ENCODE data around the gene OSBPL10. TPM values are rescaled to one million over a fixed set of nuclear protein-coding genes. Genes with fewer than 3 reads are reported as not detected.

The OSBPL10 gene
- total RNA-seq, 4 donors from 2014 or later, result 20.4 to 44.4 (median 30.2) TPM

- TF ChIP-seq CTCF (IDR thresholded peaks at IDR 0.05), result no peak
- TF ChIP-seq POLR2A (IDR thresholded peaks at IDR 0.05), result no peak
- H3K4me3 ChIP-seq (ENCODE audit: low read depth, poor library complexity, severe bottlenecking), result no peak overlapping the region
- intact Hi-C loops (cut with DNase I; ENCODE audit: low total_unique reads), result no loop called here
- DNase-seq (ENCODE audit: low spot score in 2 of 2), result no peak
- WGBS, 2 donors, result 59 to 86% methylated on average over 1 of the region's 1 CpG
Measured at GRCh38 chr3:31934018-31934417, 47.0 kb downstream of the OSBPL10 start.

- DNase-seq (ENCODE audit: low spot score in 2 of 2), result no peak
- TF ChIP-seq POLR2A (IDR thresholded peaks at IDR 0.05) (no peak), CTCF (IDR thresholded peaks at IDR 0.05) (no peak)
- H3K4me3 ChIP-seq (ENCODE audit: low read depth, poor library complexity, severe bottlenecking), result no peak overlapping the region
- intact Hi-C loops (cut with DNase I; ENCODE audit: low total_unique reads), result no loop called here
- 95 to 96% methylated on average over 3 of the region's 3 CpGs for WGBS, 2 donors
Measured at GRCh38 chr3:31932990-31933389, 48.1 kb downstream of the OSBPL10 start.

- WGBS, 2 donors, result 94 to 96% methylated on average over 4 of the region's 4 CpGs
- intact Hi-C loops (cut with DNase I; ENCODE audit: low total_unique reads), result no loop called here
- no peak for DNase-seq (ENCODE audit: low spot score in 2 of 2)
- no peak overlapping the region for H3K4me3 ChIP-seq (ENCODE audit: low read depth, poor library complexity, severe bottlenecking)
- TF ChIP-seq POLR2A (IDR thresholded peaks at IDR 0.05) (no peak), CTCF (IDR thresholded peaks at IDR 0.05) (no peak)
Measured at GRCh38 chr3:31929826-31930502, 51.1 kb downstream of the OSBPL10 start.

GRCh38 chr3:31927811-31928210, 53.3 kb downstream of the OSBPL10 start:
- no peak overlapping the region for H3K4me3 ChIP-seq (ENCODE audit: low read depth, poor library complexity, severe bottlenecking)
- WGBS, 2 donors, result 81 to 85% methylated on average over 6 of the region's 6 CpGs
- no peak for DNase-seq (ENCODE audit: low spot score in 2 of 2)
- intact Hi-C loops (cut with DNase I; ENCODE audit: low total_unique reads), result no loop called here
- TF ChIP-seq POLR2A (IDR thresholded peaks at IDR 0.05), result no peak
- TF ChIP-seq CTCF (IDR thresholded peaks at IDR 0.05), result no peak

- TF ChIP-seq POLR2A (IDR thresholded peaks at IDR 0.05), result no peak
- no peak for TF ChIP-seq CTCF (IDR thresholded peaks at IDR 0.05)
- WGBS, 2 donors, result 93 to 95% methylated on average over 4 of the region's 4 CpGs
- intact Hi-C loops (cut with DNase I; ENCODE audit: low total_unique reads), result no loop called here
- no peak for DNase-seq (ENCODE audit: low spot score in 2 of 2)
- H3K4me3 ChIP-seq (ENCODE audit: low read depth, poor library complexity, severe bottlenecking), result no peak overlapping the region
Measured at GRCh38 chr3:31926543-31926942, 54.5 kb downstream of the OSBPL10 start.

- 81 to 86% methylated on average over 5 of the region's 5 CpGs for WGBS, 2 donors
- TF ChIP-seq CTCF (IDR thresholded peaks at IDR 0.05), result no peak
- TF ChIP-seq POLR2A (IDR thresholded peaks at IDR 0.05), result no peak
- no peak for DNase-seq (ENCODE audit: low spot score in 2 of 2)
- H3K4me3 ChIP-seq (ENCODE audit: low read depth, poor library complexity, severe bottlenecking), result no peak overlapping the region
- intact Hi-C loops (cut with DNase I; ENCODE audit: low total_unique reads), result no loop called here
Measured at GRCh38 chr3:31925271-31925630, 55.8 kb downstream of the OSBPL10 start.

Measured in lower leg skin (tissue), 4 donors.